ENCODE results near the gene GCNT2.

The GCNT2 gene

DNA sequence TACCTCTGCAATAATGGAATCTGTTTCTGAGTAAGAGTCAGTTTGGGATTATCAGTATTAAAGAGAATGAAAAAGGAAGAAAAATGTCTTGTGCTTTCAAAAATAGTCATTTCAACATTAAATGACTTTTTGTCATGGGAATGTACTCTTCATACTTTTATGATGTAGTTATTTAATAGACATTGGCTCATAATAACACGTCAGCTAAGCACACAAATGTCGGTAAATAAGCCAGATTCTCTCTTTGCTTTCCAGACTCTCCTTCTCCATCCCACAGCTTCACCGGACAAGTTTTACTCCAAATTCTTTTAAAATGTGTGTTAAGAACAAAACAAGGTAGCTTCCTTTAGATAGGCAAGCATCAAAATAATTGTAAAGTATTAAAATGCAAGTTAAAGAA lies 97.3 kb downstream of the GCNT2 start:
- Histone ChIP-seq H2BK5ac (ENCODE audit: low read depth, low read length, poor library complexity) (no peak overlapping the region), H3K79me1 (ENCODE audit: low read length) (no peaks in the 10 kb centered on the region), H2BK12ac (ENCODE audit: low read length) (no peak overlapping the region), H3K4me2 (ENCODE audit: low read length) (no peak overlapping the region), H3K36me3 (ENCODE audit: control insufficient read depth in 1 of 2, insufficient read depth in 2 of 2, low read length in 2 of 2) (peaks cover 9 to 10% of the 10 kb centered on the region in 2 experiments), H3K4me3 (ENCODE audit: low read depth, low read length) (no peak overlapping the region), H2AK5ac (ENCODE audit: low read length) (no peak overlapping the region), H3K79me2 (ENCODE audit: control insufficient read depth, insufficient read depth, low read length, poor library complexity) (no peaks in the 10 kb centered on the region), H3K27me3 (ENCODE audit: insufficient read depth, low read length) (no peaks in the 10 kb centered on the region), H3K4ac (ENCODE audit: low read depth, low read length) (no peak overlapping the region), H3K9me3 (ENCODE audit: insufficient read depth, low read depth, low read length) (no peaks in the 10 kb centered on the region), H3K23ac (ENCODE audit: low read length) (no peak overlapping the region), H3K18ac (ENCODE audit: low read length) (no peak overlapping the region), H4K12ac (ENCODE audit: low read depth, low read length) (no peak overlapping the region), H4K91ac (ENCODE audit: low read depth, low read length) (no peak overlapping the region), H3K27ac (ENCODE audit: low read depth, low read length) (no peak overlapping the region), H2AFZ (ENCODE audit: insufficient read depth, low read length, poor library complexity) (no peak overlapping the region), H2BK120ac (ENCODE audit: insufficient read depth, low read length, poor library complexity) (no peak overlapping the region), H3K9ac (ENCODE audit: low read length) (no peak overlapping the region), H4K8ac (ENCODE audit: low read depth, low read length) (no peak overlapping the region), H3K4me1 (ENCODE audit: control insufficient read depth in 1 of 2, insufficient read depth in 2 of 2, low read length in 2 of 2) (peaks cover 4 to 6% of the 10 kb centered on the region in 2 experiments), H3K14ac (ENCODE audit: low read length) (no peak overlapping the region)
- DNase-seq = no peak
- no CpG with 5 or more reads among the region's 3 CpGs for WGBS (ENCODE audit: extremely low coverage, insufficient coverage, insufficient read length)

GRCh38 chr6:10621213-10621612 lies 100.1 kb downstream of the GCNT2 start:
- Histone ChIP-seq H3K9ac (ENCODE audit: low read length) (no peak overlapping the region), H3K23ac (ENCODE audit: low read length) (no peak overlapping the region), H3K27ac (ENCODE audit: low read depth, low read length) (no peak overlapping the region), H2AK5ac (ENCODE audit: low read length) (no peak overlapping the region), H3K79me1 (ENCODE audit: low read length) (no peaks in the 10 kb centered on the region), H4K91ac (ENCODE audit: low read depth, low read length) (no peak overlapping the region), H2BK12ac (ENCODE audit: low read length) (no peak overlapping the region), H3K9me3 (ENCODE audit: insufficient read depth, low read depth, low read length) (no peaks in the 10 kb centered on the region), H3K4me1 (ENCODE audit: control insufficient read depth in 1 of 2, insufficient read depth in 2 of 2, low read length in 2 of 2) (peaks cover 4 to 6% of the 10 kb centered on the region in 2 experiments), H3K4me2 (ENCODE audit: low read length) (no peak overlapping the region), H2AFZ (ENCODE audit: insufficient read depth, low read length, poor library complexity) (no peak overlapping the region), H2BK5ac (ENCODE audit: low read depth, low read length, poor library complexity) (no peak overlapping the region), H2BK120ac (ENCODE audit: insufficient read depth, low read length, poor library complexity) (no peak overlapping the region), H3K27me3 (ENCODE audit: insufficient read depth, low read length) (no peaks in the 10 kb centered on the region), H3K4me3 (ENCODE audit: low read depth, low read length) (no peak overlapping the region), H4K12ac (ENCODE audit: low read depth, low read length) (no peak overlapping the region), H4K8ac (ENCODE audit: low read depth, low read length) (no peak overlapping the region), H3K4ac (ENCODE audit: low read depth, low read length) (no peak overlapping the region), H3K36me3 (ENCODE audit: control insufficient read depth in 1 of 2, insufficient read depth in 2 of 2, low read length in 2 of 2) (peaks cover 9 to 13% of the 10 kb centered on the region in 2 experiments), H3K18ac (ENCODE audit: low read length) (no peak overlapping the region), H3K14ac (ENCODE audit: low read length) (no peak overlapping the region), H3K79me2 (ENCODE audit: control insufficient read depth, insufficient read depth, low read length, poor library complexity) (no peaks in the 10 kb centered on the region)
- no CpG with 5 or more reads among the region's 5 CpGs for WGBS (ENCODE audit: extremely low coverage, insufficient coverage, insufficient read length)
- DNase-seq = no peak

DNA sequence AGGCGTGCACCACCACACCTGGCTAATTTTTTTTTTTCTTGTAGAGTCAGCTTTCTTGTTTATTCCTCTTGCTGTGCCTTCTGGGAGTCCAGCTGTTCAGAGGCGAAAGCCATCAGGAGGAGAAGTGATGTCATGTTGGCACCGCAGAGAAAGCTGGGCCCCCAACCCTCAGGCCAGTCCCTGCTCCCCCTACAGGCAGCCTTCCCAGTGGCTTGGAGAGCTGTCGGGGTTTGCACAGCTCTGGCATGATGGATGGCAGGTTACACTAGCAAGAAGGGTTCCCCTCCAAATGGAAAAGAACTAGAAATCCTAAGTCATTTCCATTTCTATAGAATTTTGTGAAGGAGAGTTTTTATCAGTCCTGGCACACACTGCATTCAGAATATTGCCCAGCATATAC lies 100.7 kb downstream of the GCNT2 start:
- H2BK12ac ChIP-seq (ENCODE audit: low read length) = no peak overlapping the region
- no peak overlapping the region for H3K18ac ChIP-seq (ENCODE audit: low read length)
- H3K4ac ChIP-seq (ENCODE audit: low read depth, low read length) = no peak overlapping the region
- H3K9ac ChIP-seq (ENCODE audit: low read length) = no peak overlapping the region
- no CpG with 5 or more reads among the region's 4 CpGs for WGBS (ENCODE audit: extremely low coverage, insufficient coverage, insufficient read length)
- DNase-seq = no peak
- no peaks in the 10 kb centered on the region for H3K9me3 ChIP-seq (ENCODE audit: insufficient read depth, low read depth, low read length)
- no peak overlapping the region for H3K27ac ChIP-seq (ENCODE audit: low read depth, low read length)
- no peak overlapping the region for H3K4me2 ChIP-seq (ENCODE audit: low read length)
- H2AK5ac ChIP-seq (ENCODE audit: low read length) = no peak overlapping the region
- no peak overlapping the region for H3K4me3 ChIP-seq (ENCODE audit: low read depth, low read length)
- no peak overlapping the region for H2BK5ac ChIP-seq (ENCODE audit: low read depth, low read length, poor library complexity)
- no peak overlapping the region for H4K8ac ChIP-seq (ENCODE audit: low read depth, low read length)
- no peak overlapping the region for H4K12ac ChIP-seq (ENCODE audit: low read depth, low read length)
- H2BK120ac ChIP-seq (ENCODE audit: insufficient read depth, low read length, poor library complexity) = no peak overlapping the region
- no peaks in the 10 kb centered on the region for H3K27me3 ChIP-seq (ENCODE audit: insufficient read depth, low read length)
- no peak overlapping the region for H3K23ac ChIP-seq (ENCODE audit: low read length)
- H4K91ac ChIP-seq (ENCODE audit: low read depth, low read length) = no peak overlapping the region
- H2AFZ ChIP-seq (ENCODE audit: insufficient read depth, low read length, poor library complexity) = no peak overlapping the region
- peaks cover 4 to 6% of the 10 kb centered on the region in 2 experiments for H3K4me1 ChIP-seq (ENCODE audit: control insufficient read depth in 1 of 2, insufficient read depth in 2 of 2, low read length in 2 of 2)
- no peaks in the 10 kb centered on the region for H3K79me1 ChIP-seq (ENCODE audit: low read length)
- no peaks in the 10 kb centered on the region for H3K79me2 ChIP-seq (ENCODE audit: control insufficient read depth, insufficient read depth, low read length, poor library complexity)
- H3K36me3 ChIP-seq (ENCODE audit: control insufficient read depth in 1 of 2, insufficient read depth in 2 of 2, low read length in 2 of 2) = peaks cover 9 to 16% of the 10 kb centered on the region in 2 experiments
- no peak overlapping the region for H3K14ac ChIP-seq (ENCODE audit: low read length)

DNA sequence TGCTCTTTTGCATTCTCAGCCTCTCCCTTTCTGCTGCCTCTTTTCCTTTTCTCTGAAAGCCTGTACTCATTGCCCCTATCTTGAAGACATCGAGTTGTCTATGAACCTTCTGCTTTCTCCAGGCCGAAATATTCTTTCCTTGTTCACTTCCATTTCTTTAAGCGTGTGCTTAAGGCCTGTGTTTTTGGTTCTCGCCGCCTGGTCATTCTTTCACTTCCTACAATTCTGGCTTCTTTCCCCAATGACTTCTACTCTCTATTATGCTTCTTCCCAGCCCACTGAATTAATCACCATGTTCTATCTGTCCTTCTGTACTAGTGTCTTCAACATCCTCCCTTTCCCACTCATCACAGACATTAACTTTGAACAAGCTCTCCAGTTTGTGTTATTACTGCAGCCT lies 103.7 kb downstream of the GCNT2 start:
- Histone ChIP-seq H2BK120ac (ENCODE audit: insufficient read depth, low read length, poor library complexity) (no peak overlapping the region), H3K4me2 (ENCODE audit: low read length) (no peak overlapping the region), H2AFZ (ENCODE audit: insufficient read depth, low read length, poor library complexity) (no peak overlapping the region), H3K27me3 (ENCODE audit: insufficient read depth, low read length) (no peaks in the 10 kb centered on the region), H3K23ac (ENCODE audit: low read length) (no peak overlapping the region), H3K4ac (ENCODE audit: low read depth, low read length) (no peak overlapping the region), H2BK12ac (ENCODE audit: low read length) (no peak overlapping the region), H3K4me3 (ENCODE audit: low read depth, low read length) (no peak overlapping the region), H3K18ac (ENCODE audit: low read length) (no peak overlapping the region), H3K14ac (ENCODE audit: low read length) (no peak overlapping the region), H3K9ac (ENCODE audit: low read length) (no peak overlapping the region), H3K27ac (ENCODE audit: low read depth, low read length) (no peak overlapping the region), H4K12ac (ENCODE audit: low read depth, low read length) (no peak overlapping the region), H2AK5ac (ENCODE audit: low read length) (no peak overlapping the region), H4K91ac (ENCODE audit: low read depth, low read length) (no peak overlapping the region), H3K79me2 (ENCODE audit: control insufficient read depth, insufficient read depth, low read length, poor library complexity) (no peaks in the 10 kb centered on the region), H4K8ac (ENCODE audit: low read depth, low read length) (no peak overlapping the region), H3K4me1 (ENCODE audit: control insufficient read depth in 1 of 2, insufficient read depth in 2 of 2, low read length in 2 of 2) (no peaks in the 10 kb centered on the region), H3K9me3 (ENCODE audit: insufficient read depth, low read depth, low read length) (no peaks in the 10 kb centered on the region), H3K79me1 (ENCODE audit: low read length) (no peaks in the 10 kb centered on the region), H3K36me3 (ENCODE audit: control insufficient read depth in 1 of 2, insufficient read depth in 2 of 2, low read length in 2 of 2) (peaks cover 10 to 20% of the 10 kb centered on the region in 2 experiments), H2BK5ac (ENCODE audit: low read depth, low read length, poor library complexity) (no peak overlapping the region)
- no peak for DNase-seq
- WGBS (ENCODE audit: extremely low coverage, insufficient coverage, insufficient read length) = no CpG with 5 or more reads among the region's 5 CpGs
